ENCODE results near the gene STAC3. TPM values are rescaled to one million over a fixed set of nuclear protein-coding genes. Genes with fewer than 3 reads are reported as not detected.

Gene STAC3
- total RNA-seq, 4 donors from 2014 or later: 0.42 to 1.7 (median 1.2) TPM

- TF ChIP-seq CTCF (IDR thresholded peaks at IDR 0.05) (no peak), POLR2A (IDR thresholded peaks at IDR 0.05; ENCODE audit: low read depth) (no peak), POLR2AphosphoS5 (IDR thresholded peaks at IDR 0.05) (no peak), EP300 (IDR thresholded peaks at IDR 0.05) (no peak)
- intact Hi-C loops (cut with DNase I): no loop called here
- WGBS: 92% methylated on average over 10 of the region's 10 CpGs
- H3K36me3 ChIP-seq: peaks cover 30 to 43% (median 39%) of the 10 kb centered on the region in 4 donors
- peak overlapping the region in 2 of 4 donors; percentile 13 to 45 for H3K27ac ChIP-seq (replicated peaks in 1 of 4)
- H3K27me3 ChIP-seq: peaks cover 5 to 53% (median 15%) of the 10 kb centered on the region in 4 donors
- H3K4me1 ChIP-seq: peaks cover 30 to 53% (median 43%) of the 10 kb centered on the region in 4 donors
- DNase-seq (ENCODE audit: extremely low spot score): no peak
- no peak overlapping the region for H3K4me3 ChIP-seq
- no peaks in the 10 kb centered on the region for H3K9me3 ChIP-seq
These were observed 16.4 kb downstream of the STAC3 start for GRCh38 chr12:57234571-57235016.

GRCh38 chr12:57234233-57234570 lies 16.8 kb downstream of the STAC3 start:
- no peak for DNase-seq (ENCODE audit: extremely low spot score)
- Histone ChIP-seq H3K27me3 (peaks cover 5 to 50% (median 13%) of the 10 kb centered on the region in 4 donors), H3K4me1 (peaks cover 28 to 51% (median 42%) of the 10 kb centered on the region in 4 donors), H3K27ac (replicated peaks in 1 of 4) (no peak overlapping the region), H3K4me3 (no peak overlapping the region), H3K9me3 (no peaks in the 10 kb centered on the region), H3K36me3 (peaks cover 30 to 43% (median 39%) of the 10 kb centered on the region in 4 donors)
- 90% methylated on average over 3 of the region's 3 CpGs for WGBS
- no peak for TF ChIP-seq POLR2AphosphoS5 (IDR thresholded peaks at IDR 0.05)
- no peak for TF ChIP-seq EP300 (IDR thresholded peaks at IDR 0.05)
- no peak for TF ChIP-seq CTCF (IDR thresholded peaks at IDR 0.05)
- no peak for TF ChIP-seq POLR2A (IDR thresholded peaks at IDR 0.05; ENCODE audit: low read depth)
- intact Hi-C loops (cut with DNase I): no loop called here

- TF ChIP-seq POLR2AphosphoS5 (IDR thresholded peaks at IDR 0.05) (no peak), EP300 (IDR thresholded peaks at IDR 0.05) (no peak), CTCF (IDR thresholded peaks at IDR 0.05) (no peak), POLR2A (IDR thresholded peaks at IDR 0.05; ENCODE audit: low read depth) (no peak)
- Histone ChIP-seq H3K27me3 (peaks cover 5 to 43% (median 13%) of the 10 kb centered on the region in 4 donors), H3K4me1 (peaks cover 27 to 49% (median 39%) of the 10 kb centered on the region in 4 donors), H3K36me3 (peaks cover 30 to 43% (median 39%) of the 10 kb centered on the region in 4 donors), H3K4me3 (no peak overlapping the region), H3K9me3 (no peaks in the 10 kb centered on the region), H3K27ac (replicated peaks in 1 of 4) (no peak overlapping the region)
- DNase-seq (ENCODE audit: extremely low spot score): no peak
- intact Hi-C loops (cut with DNase I): no loop called here
- WGBS: 100% methylated on average over 11 of the region's 15 CpGs
These were observed 17.4 kb downstream of the STAC3 start for GRCh38 chr12:57233357-57234232.

- intact Hi-C loops (cut with DNase I): no loop called here
- WGBS: 85% methylated on average over 16 of the region's 19 CpGs
- H3K27ac ChIP-seq (replicated peaks in 1 of 4): no peak overlapping the region
- TF ChIP-seq CTCF (IDR thresholded peaks at IDR 0.05) (no peak), POLR2AphosphoS5 (IDR thresholded peaks at IDR 0.05) (no peak), POLR2A (IDR thresholded peaks at IDR 0.05; ENCODE audit: low read depth) (no peak)
- H3K27me3 ChIP-seq: peaks cover 0 to 36% (median 6%) of the 10 kb centered on the region in 4 donors
- DNase-seq (ENCODE audit: extremely low spot score): no peak
- no peak overlapping the region for H3K4me3 ChIP-seq
- H3K36me3 ChIP-seq: peaks cover 30 to 43% (median 39%) of the 10 kb centered on the region in 4 donors
- H3K9me3 ChIP-seq: no peaks in the 10 kb centered on the region
- peaks cover 19 to 38% (median 28%) of the 10 kb centered on the region in 4 donors for H3K4me1 ChIP-seq
These were observed 18.7 kb downstream of the STAC3 start for GRCh38 chr12:57232156-57232756.
